ENCODE results near the gene CABS1.
A peak's percentile ranks its signal among the peaks of the same experiment; 100 is the strongest.

CABS1 gene

GRCh38 chr4:70306076-70306475 lies 28.7 kb upstream of the CABS1 start:
- Histone ChIP-seq H3K9me2 (replicated peaks; ENCODE audit: low read depth, low read length) (no peaks in the 10 kb centered on the region), H4K20me1 (ENCODE audit: insufficient read depth, low read length, poor library complexity, severe bottlenecking) (no peaks in the 10 kb centered on the region), H2AFZ (ENCODE audit: low read length) (no peak overlapping the region), H3K4me2 (ENCODE audit: low read depth, low read length, poor library complexity, severe bottlenecking) (no peak overlapping the region), H3K9me3 (ENCODE audit: insufficient read depth, low read depth, low read length) (no peaks in the 10 kb centered on the region), H3K79me2 (ENCODE audit: insufficient read depth, low read length) (no peaks in the 10 kb centered on the region), H3K4me1 (ENCODE audit: insufficient read depth, low read length, poor library complexity, severe bottlenecking) (no peaks in the 10 kb centered on the region), H3K9ac (ENCODE audit: low read depth, low read length, poor library complexity, severe bottlenecking) (no peak overlapping the region), H3F3A (ENCODE audit: low read depth) (no peaks in the 10 kb centered on the region), H3K27me3 (ENCODE audit: insufficient read depth, low read length, poor library complexity, severe bottlenecking) (no peaks in the 10 kb centered on the region), H3K36me3 (ENCODE audit: insufficient read depth, low read length) (no peaks in the 10 kb centered on the region), H3K4me3 (ENCODE audit: low read length, poor library complexity, severe bottlenecking) (no peak overlapping the region)
- TF ChIP-seq EZH2phosphoT487 (IDR thresholded peaks at IDR 0.05; ENCODE audit: borderline replicate concordance) (no peak), CTCF (conservative IDR thresholded peaks at IDR 0.05; ENCODE audit: low read length) (no peak)

- no peaks in the 10 kb centered on the region for H3K9me2 ChIP-seq (replicated peaks; ENCODE audit: low read depth, low read length)
- no peaks in the 10 kb centered on the region for H3F3A ChIP-seq (ENCODE audit: low read depth)
- H3K4me3 ChIP-seq (ENCODE audit: low read length, poor library complexity, severe bottlenecking) = no peak overlapping the region
- H4K20me1 ChIP-seq (ENCODE audit: insufficient read depth, low read length, poor library complexity, severe bottlenecking) = no peaks in the 10 kb centered on the region
- no peaks in the 10 kb centered on the region for H3K9me3 ChIP-seq (ENCODE audit: insufficient read depth, low read depth, low read length)
- H3K36me3 ChIP-seq (ENCODE audit: insufficient read depth, low read length) = no peaks in the 10 kb centered on the region
- TF ChIP-seq EZH2phosphoT487 (IDR thresholded peaks at IDR 0.05; ENCODE audit: borderline replicate concordance) (no peak), CTCF (conservative IDR thresholded peaks at IDR 0.05; ENCODE audit: low read length) (no peak)
- H3K79me2 ChIP-seq (ENCODE audit: insufficient read depth, low read length) = no peaks in the 10 kb centered on the region
- no peaks in the 10 kb centered on the region for H3K27me3 ChIP-seq (ENCODE audit: insufficient read depth, low read length, poor library complexity, severe bottlenecking)
- H3K4me1 ChIP-seq (ENCODE audit: insufficient read depth, low read length, poor library complexity, severe bottlenecking) = no peaks in the 10 kb centered on the region
- no peak overlapping the region for H3K9ac ChIP-seq (ENCODE audit: low read depth, low read length, poor library complexity, severe bottlenecking)
- no peak overlapping the region for H2AFZ ChIP-seq (ENCODE audit: low read length)
- no peak overlapping the region for H3K4me2 ChIP-seq (ENCODE audit: low read depth, low read length, poor library complexity, severe bottlenecking)
Observed at GRCh38 chr4:70313736-70314135, 21.0 kb upstream of the CABS1 start.

- Histone ChIP-seq H2AFZ (ENCODE audit: low read length) (no peak overlapping the region), H3K36me3 (ENCODE audit: insufficient read depth, low read length) (no peaks in the 10 kb centered on the region), H3K4me2 (ENCODE audit: low read depth, low read length, poor library complexity, severe bottlenecking) (no peak overlapping the region), H3K9ac (ENCODE audit: low read depth, low read length, poor library complexity, severe bottlenecking) (no peak overlapping the region), H3K79me2 (ENCODE audit: insufficient read depth, low read length) (no peaks in the 10 kb centered on the region), H3K4me3 (ENCODE audit: low read length, poor library complexity, severe bottlenecking) (no peak overlapping the region), H3F3A (ENCODE audit: low read depth) (no peaks in the 10 kb centered on the region), H3K9me2 (replicated peaks; ENCODE audit: low read depth, low read length) (no peaks in the 10 kb centered on the region), H3K9me3 (ENCODE audit: insufficient read depth, low read depth, low read length) (no peaks in the 10 kb centered on the region), H4K20me1 (ENCODE audit: insufficient read depth, low read length, poor library complexity, severe bottlenecking) (no peaks in the 10 kb centered on the region), H3K4me1 (ENCODE audit: insufficient read depth, low read length, poor library complexity, severe bottlenecking) (no peaks in the 10 kb centered on the region), H3K27me3 (ENCODE audit: insufficient read depth, low read length, poor library complexity, severe bottlenecking) (no peaks in the 10 kb centered on the region)
- TF ChIP-seq EZH2phosphoT487 (IDR thresholded peaks at IDR 0.05; ENCODE audit: borderline replicate concordance) (no peak), CTCF (conservative IDR thresholded peaks at IDR 0.05; ENCODE audit: low read length) (peak; percentile 23; the same call in 1 of the 2 replicates)
Observed at GRCh38 chr4:70315928-70316327, 18.9 kb upstream of the CABS1 start.
